Measurements from ENCODE around the gene CLIC6.

Gene CLIC6

GRCh38 chr21:34671891-34672290 lies 3.1 kb downstream of the CLIC6 start:
- no peak overlapping the region for H3K27ac ChIP-seq
- no peak for TF ChIP-seq ZFX (IDR thresholded peaks at IDR 0.05; ENCODE audit: borderline replicate concordance)
- TF ChIP-seq, protein P1, sequence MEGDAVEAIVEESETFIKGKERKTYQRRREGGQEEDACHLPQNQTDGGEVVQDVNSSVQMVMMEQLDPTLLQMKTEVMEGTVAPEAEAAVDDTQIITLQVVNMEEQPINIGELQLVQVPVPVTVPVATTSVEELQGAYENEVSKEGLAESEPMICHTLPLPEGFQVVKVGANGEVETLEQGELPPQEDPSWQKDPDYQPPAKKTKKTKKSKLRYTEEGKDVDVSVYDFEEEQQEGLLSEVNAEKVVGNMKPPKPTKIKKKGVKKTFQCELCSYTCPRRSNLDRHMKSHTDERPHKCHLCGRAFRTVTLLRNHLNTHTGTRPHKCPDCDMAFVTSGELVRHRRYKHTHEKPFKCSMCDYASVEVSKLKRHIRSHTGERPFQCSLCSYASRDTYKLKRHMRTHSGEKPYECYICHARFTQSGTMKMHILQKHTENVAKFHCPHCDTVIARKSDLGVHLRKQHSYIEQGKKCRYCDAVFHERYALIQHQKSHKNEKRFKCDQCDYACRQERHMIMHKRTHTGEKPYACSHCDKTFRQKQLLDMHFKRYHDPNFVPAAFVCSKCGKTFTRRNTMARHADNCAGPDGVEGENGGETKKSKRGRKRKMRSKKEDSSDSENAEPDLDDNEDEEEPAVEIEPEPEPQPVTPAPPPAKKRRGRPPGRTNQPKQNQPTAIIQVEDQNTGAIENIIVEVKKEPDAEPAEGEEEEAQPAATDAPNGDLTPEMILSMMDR (IDR thresholded peaks at IDR 0.05), result no peak

DNA sequence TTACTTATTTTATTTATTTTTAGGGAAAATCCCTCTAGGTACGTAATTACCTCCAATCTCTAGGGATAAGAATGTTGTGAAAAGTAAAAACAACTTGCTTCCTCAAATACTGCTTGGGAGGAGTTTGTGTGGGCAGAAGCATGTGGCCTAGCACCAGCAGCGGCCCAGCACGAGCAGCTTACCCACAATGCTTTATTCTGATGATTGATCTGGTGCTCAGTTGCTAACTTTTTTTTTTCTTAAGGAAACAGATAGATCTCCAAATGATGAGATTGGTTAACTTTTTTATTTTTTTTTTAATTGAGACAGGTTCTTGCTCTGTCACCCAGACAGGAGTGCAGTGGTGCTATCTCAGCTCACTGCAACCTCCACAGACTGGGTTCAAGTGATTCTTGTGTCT lies 4.2 kb downstream of the CLIC6 start:
- TF ChIP-seq, protein P1 (IDR thresholded peaks at IDR 0.05), result no peak
- TF ChIP-seq ZFX (IDR thresholded peaks at IDR 0.05; ENCODE audit: borderline replicate concordance), result no peak
- H3K27ac ChIP-seq, result no peak overlapping the region

GRCh38 chr21:34674468-34674867 lies 5.7 kb downstream of the CLIC6 start:
- TF ChIP-seq, protein P1 (IDR thresholded peaks at IDR 0.05), result no peak
- TF ChIP-seq ZFX (IDR thresholded peaks at IDR 0.05; ENCODE audit: borderline replicate concordance), result no peak
- no peak overlapping the region for H3K27ac ChIP-seq

DNA sequence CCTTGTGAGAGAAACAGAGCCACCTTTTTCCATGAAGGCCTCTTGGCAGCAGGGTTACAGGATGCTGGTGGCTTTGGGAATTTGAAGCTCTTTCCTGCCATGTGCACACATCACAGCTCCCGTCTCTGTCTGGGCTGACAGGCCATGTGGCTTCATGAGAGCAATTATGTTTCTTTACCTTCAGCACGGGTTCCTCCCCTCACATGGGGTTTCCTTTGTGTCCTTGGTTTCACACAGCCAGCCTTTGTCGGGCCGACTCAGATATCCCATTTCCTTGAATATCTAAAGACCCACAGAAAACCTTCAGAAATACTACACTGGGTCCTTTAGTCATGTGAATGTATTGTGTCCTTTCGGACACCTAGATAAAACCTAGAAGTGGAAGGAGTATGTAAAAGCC lies 7.1 kb downstream of the CLIC6 start:
- H3K27ac ChIP-seq, result no peak overlapping the region
- no peak for TF ChIP-seq ZFX (IDR thresholded peaks at IDR 0.05; ENCODE audit: borderline replicate concordance)

DNA sequence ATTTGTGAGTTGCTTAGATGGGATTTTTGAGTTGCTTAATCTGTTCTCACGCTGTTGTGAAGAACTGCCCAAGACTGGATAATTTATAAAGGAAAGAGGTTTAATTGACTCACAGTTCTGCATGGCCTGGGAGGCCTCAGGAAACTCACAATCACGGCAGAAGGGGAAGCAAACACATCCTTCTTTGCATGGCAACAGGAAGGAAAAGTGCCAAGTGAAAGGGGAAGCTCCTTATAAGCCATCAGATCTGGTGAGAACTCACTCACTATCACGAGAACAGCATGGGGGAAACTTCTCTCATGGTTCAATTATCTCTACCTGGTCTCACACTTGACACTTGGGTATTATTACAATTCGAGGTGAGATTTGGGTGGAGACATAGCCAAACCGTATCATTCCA lies 10.3 kb downstream of the CLIC6 start:
- no peak for TF ChIP-seq ZFX (IDR thresholded peaks at IDR 0.05; ENCODE audit: borderline replicate concordance)
- TF ChIP-seq, protein P1 (IDR thresholded peaks at IDR 0.05), result no peak

GRCh38 chr21:34684174-34684876 lies 15.5 kb downstream of the CLIC6 start:
- H3K27ac ChIP-seq, result no peak overlapping the region
- TF ChIP-seq, protein P1 (IDR thresholded peaks at IDR 0.05), result no peak
- TF ChIP-seq ZFX (IDR thresholded peaks at IDR 0.05; ENCODE audit: borderline replicate concordance), result no peak

More for the DNA sequence above, 10.3 kb downstream of the CLIC6 start:
- H3K27ac ChIP-seq, result no peak overlapping the region

- TF ChIP-seq ZFX (IDR thresholded peaks at IDR 0.05; ENCODE audit: borderline replicate concordance), result no peak
- TF ChIP-seq, protein P1 (IDR thresholded peaks at IDR 0.05), result no peak
- H3K27ac ChIP-seq, result no peak overlapping the region
These were observed 18.3 kb downstream of the CLIC6 start for GRCh38 chr21:34687065-34687464.

DNA sequence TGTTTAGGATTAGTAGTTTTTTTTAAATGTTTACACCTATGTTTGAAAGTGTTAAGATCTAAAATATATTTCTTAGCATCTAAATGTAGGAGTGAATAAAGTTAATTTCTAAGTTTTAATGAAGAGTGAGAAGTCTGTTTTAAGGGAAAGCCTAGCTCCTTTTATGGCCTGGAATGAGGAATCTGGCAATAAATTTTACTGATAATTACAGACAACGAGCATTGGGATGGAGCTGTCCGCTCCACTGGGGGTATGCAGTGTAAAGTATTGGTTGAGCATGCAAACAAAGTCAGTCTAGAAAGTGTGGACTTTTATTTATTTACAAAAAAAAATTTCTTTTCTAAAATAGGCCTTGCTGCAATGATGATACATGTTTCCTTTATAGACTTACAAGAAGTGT lies 19.0 kb downstream of the CLIC6 start:
- no peak overlapping the region for H3K27ac ChIP-seq
- TF ChIP-seq, protein P1 (IDR thresholded peaks at IDR 0.05), result no peak
- TF ChIP-seq ZFX (IDR thresholded peaks at IDR 0.05; ENCODE audit: borderline replicate concordance), result no peak
